ENCODE measurements around the gene CARD16.
"Not testable (repeated sequence)": the region's sequence is repeated elsewhere in the genome, so short reads cannot be mapped to it uniquely, and the experiment has no call there.

Gene CARD16

DNA sequence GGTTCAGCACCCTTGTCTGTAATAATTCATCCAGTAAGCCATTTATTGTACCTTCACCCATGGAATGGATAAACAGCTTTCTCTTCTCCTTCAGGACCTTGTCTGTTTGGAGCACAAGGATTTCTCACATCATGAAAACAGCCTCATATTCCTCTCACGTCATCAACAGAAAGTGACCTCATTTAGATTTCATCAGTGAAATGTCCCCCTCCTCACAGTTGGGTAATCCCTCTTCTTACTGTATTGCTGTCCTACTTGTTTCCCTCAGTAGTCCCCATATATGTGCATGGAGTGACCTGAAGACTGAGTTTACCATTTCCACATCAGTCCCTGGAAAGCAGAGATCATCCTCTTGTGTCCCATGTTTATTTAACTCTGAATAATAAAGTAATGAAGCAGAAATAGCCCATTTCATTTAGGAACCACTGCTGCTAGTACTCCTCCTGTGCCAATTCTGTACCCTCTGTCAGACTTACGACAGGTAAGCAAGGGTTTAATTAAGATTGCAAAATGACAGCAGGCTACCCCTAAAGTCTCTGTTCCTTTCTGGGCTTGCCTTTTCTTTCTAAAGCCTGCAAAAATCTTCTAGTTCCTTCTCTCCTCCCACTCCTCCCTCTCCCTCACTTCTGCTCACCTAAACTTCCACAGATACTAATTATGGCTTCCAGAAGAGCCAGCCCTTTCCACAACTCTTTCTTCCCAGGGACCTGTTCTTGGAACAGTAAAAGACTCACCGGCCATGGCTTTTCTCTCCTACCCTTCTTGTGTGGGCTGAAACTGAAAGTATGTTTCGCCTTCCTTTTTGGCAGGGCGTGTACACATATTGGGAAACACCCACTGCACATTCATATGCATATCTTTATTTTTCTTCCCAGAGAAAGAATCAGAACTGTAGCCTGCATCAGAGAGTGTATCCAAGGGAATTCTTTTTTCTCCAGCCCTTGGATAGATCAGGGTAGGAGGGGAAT lies at the start of gene CARD16:
Gene CARD16, minus strand, starts transcription at position 779 of the 968 bp plus-strand sequence. Its CDS starts 38 bp downstream, at position 741.
- peak within 1 kb of the TSS; percentile 1 for H3K4me3 ChIP-seq (ENCODE audit: control insufficient read depth, low read depth, low read length)
- DNase-seq (ENCODE audit: low read depth), result peak; percentile 73

DNA sequence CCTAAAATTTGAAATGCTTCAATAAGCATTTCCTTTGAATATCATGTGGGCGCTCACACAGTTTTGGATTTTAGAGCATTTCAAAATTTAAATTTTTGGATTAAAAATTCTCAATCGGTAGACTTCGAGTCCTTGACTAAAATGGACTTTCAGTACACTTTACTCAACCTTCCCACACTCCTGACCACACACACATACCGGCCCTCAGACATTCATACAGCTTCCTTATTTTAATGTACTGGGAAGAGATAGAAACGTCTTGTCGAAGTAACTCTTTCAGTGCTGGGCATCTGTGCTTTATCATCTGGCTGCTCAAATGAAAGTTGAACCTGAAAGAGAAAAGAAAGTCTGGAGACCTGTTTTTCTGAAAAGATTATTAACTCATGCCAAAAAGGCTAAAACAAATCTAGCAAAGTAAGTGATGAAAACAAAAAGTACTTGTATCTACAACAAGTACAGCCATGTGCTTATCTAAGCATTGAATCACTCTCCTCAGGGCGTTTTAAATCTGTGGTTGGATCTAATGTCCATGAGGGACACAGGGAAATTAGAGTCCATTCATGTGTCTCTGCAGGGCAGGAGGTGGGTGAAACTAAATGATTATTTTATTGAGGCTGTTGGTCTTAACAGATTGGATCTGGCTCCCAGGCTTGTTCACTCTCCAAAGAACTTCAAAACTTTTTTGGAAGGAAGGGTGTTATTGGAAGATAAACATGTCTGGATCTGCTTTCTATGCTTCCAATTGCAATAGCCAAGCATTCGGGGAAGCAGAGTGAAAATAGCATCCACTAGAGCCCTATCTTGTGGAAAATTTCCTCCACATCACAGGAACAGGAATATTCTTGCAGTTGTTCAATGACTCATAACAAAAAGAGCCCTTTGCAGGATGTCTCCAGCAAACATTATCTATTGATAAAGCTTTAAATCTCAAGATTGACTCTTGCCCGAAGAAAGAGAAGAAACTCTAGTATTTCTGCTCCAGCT lies 47.4 kb upstream of the CARD16 start:
- TF ChIP-seq, protein P1, sequence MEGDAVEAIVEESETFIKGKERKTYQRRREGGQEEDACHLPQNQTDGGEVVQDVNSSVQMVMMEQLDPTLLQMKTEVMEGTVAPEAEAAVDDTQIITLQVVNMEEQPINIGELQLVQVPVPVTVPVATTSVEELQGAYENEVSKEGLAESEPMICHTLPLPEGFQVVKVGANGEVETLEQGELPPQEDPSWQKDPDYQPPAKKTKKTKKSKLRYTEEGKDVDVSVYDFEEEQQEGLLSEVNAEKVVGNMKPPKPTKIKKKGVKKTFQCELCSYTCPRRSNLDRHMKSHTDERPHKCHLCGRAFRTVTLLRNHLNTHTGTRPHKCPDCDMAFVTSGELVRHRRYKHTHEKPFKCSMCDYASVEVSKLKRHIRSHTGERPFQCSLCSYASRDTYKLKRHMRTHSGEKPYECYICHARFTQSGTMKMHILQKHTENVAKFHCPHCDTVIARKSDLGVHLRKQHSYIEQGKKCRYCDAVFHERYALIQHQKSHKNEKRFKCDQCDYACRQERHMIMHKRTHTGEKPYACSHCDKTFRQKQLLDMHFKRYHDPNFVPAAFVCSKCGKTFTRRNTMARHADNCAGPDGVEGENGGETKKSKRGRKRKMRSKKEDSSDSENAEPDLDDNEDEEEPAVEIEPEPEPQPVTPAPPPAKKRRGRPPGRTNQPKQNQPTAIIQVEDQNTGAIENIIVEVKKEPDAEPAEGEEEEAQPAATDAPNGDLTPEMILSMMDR (conservative IDR thresholded peaks at IDR 0.05; ENCODE audit: control insufficient read depth, insufficient read depth, low read depth, low read length), result no peak
- peak; percentile 9 for DNase-seq (ENCODE audit: low read depth)
- H3K4me3 ChIP-seq (ENCODE audit: control insufficient read depth, low read depth, low read length), result no peak overlapping the region

DNA sequence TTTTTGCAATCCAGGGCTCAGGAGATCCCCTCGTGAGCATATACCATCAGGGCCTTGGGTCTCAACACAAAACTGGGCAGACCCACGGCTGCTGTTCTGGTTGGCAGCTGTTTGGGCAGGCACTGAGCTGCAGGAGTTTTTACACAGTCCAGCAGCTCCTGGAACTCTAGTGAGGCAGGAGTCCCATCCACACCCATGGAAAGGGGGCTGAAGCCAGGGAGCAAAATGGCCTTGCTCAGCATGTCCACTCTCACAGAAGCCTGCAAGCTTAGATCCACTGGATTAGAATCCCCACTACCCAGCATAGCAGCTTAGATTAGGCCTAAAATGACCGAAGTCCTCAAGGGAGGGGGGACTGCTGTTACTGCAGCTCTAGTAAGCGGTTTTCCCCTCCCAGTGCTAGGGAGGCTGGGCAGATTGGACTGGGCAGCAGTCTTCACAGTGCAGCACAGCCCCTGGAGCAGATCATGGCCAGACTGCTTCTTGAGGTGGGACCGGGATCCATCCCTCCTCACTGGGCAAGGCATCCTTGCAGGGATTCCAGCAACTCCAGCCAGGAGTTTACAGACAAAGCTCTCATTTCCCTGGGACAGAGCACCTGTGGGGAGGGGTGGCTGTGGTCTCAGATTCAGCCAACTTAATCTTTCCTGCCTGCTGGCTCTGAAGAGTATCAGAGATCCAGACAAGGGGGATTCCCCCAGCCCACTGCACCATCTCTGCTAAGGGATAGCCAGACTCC lies 36.4 kb upstream of the CARD16 start:
- TF ChIP-seq, protein P1 (conservative IDR thresholded peaks at IDR 0.05; ENCODE audit: control insufficient read depth, insufficient read depth, low read depth, low read length), result no peak
- no peak for DNase-seq (ENCODE audit: low read depth)
- no peak overlapping the region for H3K4me3 ChIP-seq (ENCODE audit: control insufficient read depth, low read depth, low read length)

DNA sequence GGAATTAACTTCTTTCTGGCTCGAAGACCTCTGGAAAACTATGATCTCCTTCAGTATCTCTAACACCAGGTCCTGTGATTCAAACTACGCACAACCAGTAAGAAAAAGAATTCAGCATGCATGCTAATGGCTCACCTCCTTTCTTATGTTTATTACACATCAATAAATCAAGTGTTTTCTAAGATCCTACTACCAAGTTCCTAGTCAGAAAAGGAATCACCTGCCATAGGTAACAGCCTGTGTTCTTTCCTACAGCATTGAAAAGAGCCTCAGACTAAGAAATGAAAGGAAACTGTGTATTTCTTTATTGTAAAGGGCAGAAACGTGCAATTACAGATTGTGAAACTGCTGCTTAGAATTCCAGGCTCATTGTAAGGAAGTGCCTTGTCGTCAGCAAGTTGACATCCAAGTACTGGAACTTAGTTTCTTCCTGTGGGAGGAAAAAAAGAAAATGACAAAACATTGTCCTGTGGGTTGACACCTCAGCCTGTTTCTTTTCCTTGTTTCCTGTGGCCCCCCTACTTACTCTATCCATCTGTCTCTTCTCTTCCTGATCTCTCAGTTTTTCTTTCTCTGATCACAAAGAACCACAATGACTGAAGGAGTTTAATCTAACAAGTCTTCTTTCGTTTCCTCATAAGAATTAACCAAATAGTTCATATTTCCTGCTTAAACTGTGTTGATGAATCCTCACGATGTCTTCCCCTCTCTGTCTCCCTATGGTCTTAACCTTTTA lies 35.2 kb upstream of the CARD16 start:
- DNase-seq (ENCODE audit: low read depth), result peak; percentile 12
- H3K4me3 ChIP-seq (ENCODE audit: control insufficient read depth, low read depth, low read length), result not testable (repeated sequence)

DNA sequence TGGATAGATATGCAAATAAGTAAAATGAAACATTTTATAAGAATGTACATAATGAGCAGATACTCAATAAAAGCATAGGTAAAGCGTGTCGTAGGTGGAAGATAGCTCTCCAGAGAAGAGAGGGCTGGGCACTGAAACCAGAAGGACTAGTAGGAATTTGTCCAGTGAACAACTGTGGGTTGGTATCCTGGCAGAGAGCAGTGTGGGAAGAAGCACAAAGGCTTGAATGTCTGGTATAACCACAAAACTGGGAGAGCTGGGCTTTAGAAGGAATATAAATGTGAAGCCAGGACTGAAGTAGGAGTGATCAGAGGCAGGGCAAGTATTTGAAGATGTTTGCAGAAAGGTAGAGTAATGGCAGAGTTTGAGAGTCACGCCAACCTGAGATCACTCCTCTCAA lies 33.1 kb upstream of the CARD16 start:
- no peak for DNase-seq (ENCODE audit: low read depth)
- no peak overlapping the region for H3K4me3 ChIP-seq (ENCODE audit: control insufficient read depth, low read depth, low read length)
- TF ChIP-seq, protein P1 (conservative IDR thresholded peaks at IDR 0.05; ENCODE audit: control insufficient read depth, insufficient read depth, low read depth, low read length), result no peak

DNA sequence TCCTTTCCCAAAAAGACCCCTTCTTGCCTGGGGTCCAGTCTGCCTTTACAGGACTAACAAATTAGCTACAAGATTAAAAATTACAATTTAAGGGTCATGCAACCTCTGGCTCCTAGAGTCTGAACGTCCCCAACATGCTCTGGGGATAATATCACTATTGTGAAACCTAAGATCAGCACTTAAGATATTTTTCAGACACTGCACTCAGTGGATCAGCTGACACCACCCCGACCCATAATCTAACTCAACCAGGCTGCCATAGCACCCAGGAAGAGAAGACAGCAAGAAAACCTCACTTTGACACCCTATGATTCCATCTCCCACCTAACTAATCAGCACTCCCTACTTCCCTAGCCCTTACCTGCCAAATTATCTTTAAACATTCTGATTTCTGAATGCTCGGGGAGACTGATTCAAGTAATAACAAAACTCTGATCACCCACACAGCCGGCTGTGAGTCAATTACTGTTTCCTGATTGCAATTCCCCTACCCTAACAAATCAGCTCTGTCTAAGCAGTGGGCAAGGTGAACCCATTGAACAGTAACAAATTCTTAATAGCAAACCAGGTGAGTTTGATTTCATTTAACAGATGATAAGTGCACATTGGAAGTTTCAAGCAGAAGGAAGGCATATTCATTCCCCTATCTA lies 32.1 kb upstream of the CARD16 start:
- DNase-seq (ENCODE audit: low read depth); H3K4me3 ChIP-seq (ENCODE audit: control insufficient read depth, low read depth, low read length): not testable (repeated sequence)

DNA sequence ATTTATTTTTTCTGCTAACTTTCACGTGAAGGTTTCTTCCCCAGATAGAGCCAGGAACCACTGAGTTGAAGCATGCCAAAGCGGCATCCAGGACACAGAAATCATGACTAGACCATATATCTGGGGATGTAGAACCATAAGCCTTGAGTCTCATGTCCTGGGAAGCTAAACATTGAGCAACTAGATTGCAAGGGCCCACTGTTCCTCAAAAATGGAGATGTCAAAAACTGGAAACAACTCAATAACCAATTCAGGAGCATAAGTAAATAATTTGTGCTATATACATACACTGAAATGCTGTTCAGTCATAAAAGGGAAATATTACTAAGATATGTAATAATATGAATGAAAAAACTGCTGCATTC lies 29.0 kb upstream of the CARD16 start:
- no peak overlapping the region for H3K4me3 ChIP-seq (ENCODE audit: control insufficient read depth, low read depth, low read length)
- DNase-seq (ENCODE audit: low read depth), result no peak
- TF ChIP-seq, protein P1 (conservative IDR thresholded peaks at IDR 0.05; ENCODE audit: control insufficient read depth, insufficient read depth, low read depth, low read length), result no peak
